H1 (cell line): ENCODE measurements around the gene ENDOU.

Experiments used
- ASH2L ChIP-seq: fragments of 200-600, 300-600 bp; sonication (generic); IDR thresholded peaks from one replicate; pipeline ENCODE4 v1.7.1; 2017; ENCODE audit warnings: low read length
- CBX5 ChIP-seq: fragments of 300-800, 300-1000 bp; sonication (generic); IDR thresholded peaks from 2 replicates; pipeline ENCODE4 v1.7.1; 2016; ENCODE audit warnings: antibody characterized with exemption, low read length, low read depth
- CTCF ChIP-seq, 3 experiments: IDR thresholded peaks; 1 replicate in 2 of 3; 2 replicates in 1 of 3; pipeline versions ENCODE4 v1.5.1 to v1.6.1; 2011; ENCODE audit warnings: low read length in 3 of 3, mild to moderate bottlenecking in 3 of 3, inconsistent platforms in 2 of 3, low read depth in 1 of 3, moderate library complexity in 1 of 3; ENCODE audit not compliant: insufficient read depth in 1 of 3; ENCODE audit errors: control extremely low read depth in 1 of 3
- HDAC6 ChIP-seq: IDR thresholded peaks from one replicate; pipeline ENCODE4 v1.7.1; 2012; ENCODE audit warnings: low read depth, mild to moderate bottlenecking, inconsistent platforms, low read length, moderate library complexity
- POLR2A ChIP-seq, 2 experiments: IDR thresholded peaks; 1 replicate in 1 of 2; 2 replicates in 1 of 2; pipeline ENCODE4 v1.6.1; 2011; ENCODE audit warnings: low read depth in 2 of 2, low read length in 2 of 2, mild to moderate bottlenecking in 2 of 2; ENCODE audit errors: control extremely low read depth in 1 of 2
- RFX5 ChIP-seq: IDR thresholded peaks from 2 replicates; pipeline ENCODE4 v1.6.1; 2011; ENCODE audit warnings: low read depth, low read length, improper control_type of control experiment, borderline replicate concordance
- TAF1 ChIP-seq: IDR thresholded peaks from 2 replicates; pipeline ENCODE4 v1.6.1; 2011; ENCODE audit warnings: mild to moderate bottlenecking, low read depth, low read length
- TBP ChIP-seq: IDR thresholded peaks from 2 replicates; pipeline ENCODE4 v1.6.1; 2011; ENCODE audit warnings: low read depth, low read length, improper control_type of control experiment
- YY1 ChIP-seq: IDR thresholded peaks from 2 replicates; pipeline ENCODE4 v1.6.1; 2011; ENCODE audit warnings: low read depth, mild to moderate bottlenecking, low read length

GRCh38 chr12:47762850-47763465 is 37.7 kb upstream of the ENDOU start:
- TF ChIP-seq TAF1 (no peak), YY1 (no peak), ASH2L (no peak), CBX5 (no peak), CTCF (IDR thresholded peaks at IDR 0.05; ENCODE audit: control extremely low read depth in 1 of 3, insufficient read depth in 1 of 3, low read depth in 1 of 3, low read length in 3 of 3) (no peak), POLR2A (IDR thresholded peaks at IDR 0.05; ENCODE audit: control extremely low read depth in 1 of 2, low read depth in 2 of 2, low read length in 2 of 2) (no peak), RFX5 (no peak), HDAC6 (no peak), TBP (no peak)
